Measurements from ENCODE around the gene ZDHHC14.

The ZDHHC14 gene

GRCh38 chr6:157396026-157396425 is 15.0 kb downstream of the ZDHHC14 start:
- no peak overlapping the region for H3K4me3 ChIP-seq (replicated peaks; ENCODE audit: low read depth, low read length)
- DNase-seq (ENCODE audit: extremely low read depth, low read depth): no peak
- no peak for TF ChIP-seq CTCF (IDR thresholded peaks at IDR 0.05; ENCODE audit: low read depth, low read length, missing control alignments)

GRCh38 chr6:157397660-157398059 is 16.7 kb downstream of the ZDHHC14 start:
- no peak for TF ChIP-seq CTCF (IDR thresholded peaks at IDR 0.05; ENCODE audit: low read depth, low read length, missing control alignments)
- no peak overlapping the region for H3K4me3 ChIP-seq (replicated peaks; ENCODE audit: low read depth, low read length)
- DNase-seq (ENCODE audit: extremely low read depth, low read depth): no peak

- H3K4me3 ChIP-seq (replicated peaks; ENCODE audit: low read depth, low read length): no peak overlapping the region
- TF ChIP-seq CTCF (IDR thresholded peaks at IDR 0.05; ENCODE audit: low read depth, low read length, missing control alignments): no peak
- DNase-seq (ENCODE audit: extremely low read depth, low read depth): no peak
These were observed 17.2 kb downstream of the ZDHHC14 start for GRCh38 chr6:157398151-157398550.

DNA sequence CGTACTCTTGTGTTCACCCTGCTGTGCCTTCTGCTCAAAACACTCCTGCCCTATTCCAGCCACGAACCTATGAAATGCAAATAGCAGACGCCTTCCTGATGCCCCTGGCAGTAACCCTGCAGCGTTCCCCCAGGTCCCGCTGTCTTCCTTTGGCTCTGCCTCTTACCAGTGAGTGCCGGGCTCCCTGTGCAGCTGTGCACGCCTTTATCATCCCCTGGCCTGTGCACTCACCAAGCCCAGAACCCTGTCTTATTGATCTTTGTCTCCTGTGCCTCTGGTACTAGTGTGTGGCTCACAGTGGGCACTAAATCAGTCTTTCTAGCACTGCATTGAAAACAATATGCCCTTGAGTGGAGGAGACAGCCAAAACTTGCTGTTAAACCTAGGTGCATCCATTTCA is 19.7 kb downstream of the ZDHHC14 start:
- no peak overlapping the region for H3K4me3 ChIP-seq (replicated peaks; ENCODE audit: low read depth, low read length)
- no peak for DNase-seq (ENCODE audit: extremely low read depth, low read depth)
- TF ChIP-seq CTCF (IDR thresholded peaks at IDR 0.05; ENCODE audit: low read depth, low read length, missing control alignments): no peak

DNA sequence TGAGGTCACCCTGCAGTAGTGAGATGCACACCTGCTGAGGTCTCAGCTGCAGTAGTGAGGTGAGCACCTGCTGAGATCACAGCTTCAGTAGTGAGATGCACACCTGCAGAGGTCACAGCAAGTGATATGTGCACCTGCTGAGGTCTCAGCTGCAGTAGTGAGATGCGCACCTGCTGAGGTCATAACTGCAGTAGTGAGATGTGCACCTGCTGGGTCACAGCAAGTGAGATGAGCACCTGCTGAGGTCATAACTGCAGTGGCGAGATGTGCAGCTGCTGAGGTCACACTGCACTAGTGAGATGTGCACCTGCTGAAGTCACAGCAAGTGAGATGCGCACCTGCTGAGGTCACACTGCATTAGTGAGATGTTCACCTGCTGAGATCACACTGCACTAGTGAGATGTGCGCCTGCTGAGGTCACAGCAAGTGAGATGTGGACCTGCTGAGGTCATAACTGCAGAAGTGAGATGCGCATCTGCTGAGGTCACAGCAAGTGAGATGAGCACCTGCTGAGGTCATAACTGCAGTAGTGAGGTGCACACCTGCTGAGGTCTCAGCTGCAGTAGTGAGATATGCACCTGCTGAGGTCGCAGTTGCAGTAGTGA is 20.8 kb downstream of the ZDHHC14 start:
- TF ChIP-seq CTCF (IDR thresholded peaks at IDR 0.05; ENCODE audit: low read depth, low read length, missing control alignments): no peak
- H3K4me3 ChIP-seq (replicated peaks; ENCODE audit: low read depth, low read length): no peak overlapping the region
- no peak for DNase-seq (ENCODE audit: extremely low read depth, low read depth)

DNA sequence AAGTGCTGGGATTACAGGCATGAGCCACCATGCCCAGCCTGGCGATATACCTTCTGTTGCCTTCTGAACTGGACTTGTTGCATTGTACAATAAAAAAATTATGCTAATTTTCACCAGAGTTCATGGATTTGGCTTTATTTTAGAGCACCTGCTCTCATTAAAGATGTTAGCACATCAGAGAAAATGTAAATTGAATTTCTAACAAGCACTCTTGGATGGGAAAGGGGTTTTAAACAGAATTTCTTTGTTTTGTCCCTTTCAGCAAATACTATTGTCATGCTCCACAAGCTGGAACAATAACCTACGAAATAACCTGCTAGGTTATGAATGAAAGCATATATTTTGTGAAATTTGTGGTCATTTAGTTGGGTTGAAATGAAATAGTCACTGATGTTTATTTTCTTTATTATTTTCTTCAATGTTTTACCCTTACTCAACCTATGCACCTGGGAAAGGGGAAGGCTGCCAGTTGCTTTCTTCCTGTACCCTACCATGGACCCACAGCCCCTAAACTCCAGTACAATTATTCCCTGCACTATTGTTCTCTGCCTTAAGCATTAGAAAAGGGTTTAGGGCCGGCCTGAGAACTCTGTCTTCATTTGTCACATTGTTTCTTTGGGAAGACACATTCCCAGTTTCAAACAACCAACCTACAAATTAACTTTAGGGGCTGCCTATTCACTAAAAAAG is 22.2 kb downstream of the ZDHHC14 start:
- H3K4me3 ChIP-seq (replicated peaks; ENCODE audit: low read depth, low read length): no peak overlapping the region
- no peak for TF ChIP-seq CTCF (IDR thresholded peaks at IDR 0.05; ENCODE audit: low read depth, low read length, missing control alignments)
- no peak for DNase-seq (ENCODE audit: extremely low read depth, low read depth)

All from HFF-Myc (cell line).